GM18909 (cell line): ENCODE data around the gene ATXN3L.

ENCODE experiments used
- ATAC-seq: cut with Tn5 transposase; IDR thresholded peaks from one replicate; pipeline ENCODE4 v1.9.1; 2021; ENCODE audit warnings: mild to moderate bottlenecking; ENCODE audit not compliant: unreplicated experiment, poor library complexity

The ATXN3L gene

DNA sequence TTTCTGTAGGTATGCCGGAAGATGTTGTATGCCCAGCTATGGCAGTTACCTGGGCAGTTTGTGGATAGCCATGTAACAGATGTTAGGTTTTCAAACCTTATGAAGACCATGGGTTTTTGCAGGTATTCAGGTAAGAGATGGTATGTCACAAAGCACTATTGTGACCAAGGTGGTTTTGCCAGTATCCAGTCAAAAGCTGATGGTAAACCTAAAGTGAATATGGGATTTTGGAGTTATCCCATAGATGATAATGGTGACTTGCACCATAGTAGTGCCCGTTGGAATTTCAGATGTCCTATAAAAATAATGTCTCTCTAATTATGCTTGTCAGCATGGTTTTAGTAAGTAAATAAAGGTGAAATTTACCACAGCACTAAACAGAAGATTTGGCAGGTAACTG, at the start of gene ATXN3L:
TSS of gene ATXN3L (minus strand) at position 101 of the 400 bp plus-strand sequence. CDS start 119 bp downstream, outside the sequence.
- ATAC-seq: no peak

DNA sequence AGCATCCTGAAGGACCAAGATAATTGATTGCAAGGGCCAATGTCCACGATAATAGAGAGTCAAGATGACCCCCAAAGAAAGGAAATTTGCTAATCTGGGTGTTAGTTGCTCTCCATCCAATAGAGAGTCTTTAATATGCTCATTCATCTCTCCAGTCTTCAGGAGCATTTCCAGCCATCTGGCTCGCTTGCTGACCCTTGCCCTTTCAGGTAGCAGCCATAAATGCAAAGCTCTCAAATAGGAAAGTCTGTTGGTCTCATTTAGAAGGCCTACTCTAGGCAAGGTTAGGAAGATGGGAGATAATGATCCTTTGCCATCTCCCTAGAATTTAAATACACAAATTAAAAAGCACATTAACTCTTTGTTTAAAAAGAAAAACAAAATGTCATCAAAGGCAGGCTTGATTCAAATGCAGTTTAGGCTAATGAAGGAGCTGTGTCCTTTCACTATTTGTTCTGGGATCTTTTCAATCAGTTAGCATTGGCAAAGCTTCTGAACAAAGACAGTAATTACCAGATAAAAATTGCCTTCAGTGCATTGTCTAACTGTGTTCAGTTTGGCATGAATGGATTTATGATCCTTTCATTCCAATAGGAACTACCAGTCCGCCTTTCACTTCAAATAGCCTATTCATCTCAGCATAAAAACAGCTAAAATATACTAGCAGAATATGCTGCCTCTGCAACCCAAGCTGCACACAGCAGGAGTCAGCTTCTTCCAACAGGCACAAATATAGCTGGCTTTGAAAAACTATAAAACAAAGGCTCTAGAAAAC, 49.6 kb upstream of the ATXN3L start:
- no peak for ATAC-seq

GRCh38 chrX:13367950-13368349, 48.1 kb upstream of the ATXN3L start:
- ATAC-seq: no peak

DNA sequence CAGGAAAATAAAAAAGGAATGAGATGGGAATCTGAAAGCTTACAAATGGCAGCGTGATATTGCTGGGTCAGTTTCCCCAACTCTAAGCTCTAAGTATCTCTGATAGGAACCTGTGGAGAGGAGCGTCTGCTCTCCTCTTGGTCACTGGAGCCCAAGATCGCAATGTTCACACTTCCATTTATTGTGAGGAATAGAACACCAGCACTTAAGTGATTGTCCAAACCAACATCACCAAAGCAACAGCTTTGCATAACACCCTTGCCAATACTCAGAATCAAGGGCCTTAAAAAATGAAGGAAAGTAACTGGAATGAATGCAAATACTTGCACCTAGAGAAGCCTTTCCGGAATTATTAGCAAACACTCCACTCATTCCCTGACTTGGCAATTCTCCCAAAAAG, 46.8 kb upstream of the ATXN3L start:
- ATAC-seq: no peak

DNA sequence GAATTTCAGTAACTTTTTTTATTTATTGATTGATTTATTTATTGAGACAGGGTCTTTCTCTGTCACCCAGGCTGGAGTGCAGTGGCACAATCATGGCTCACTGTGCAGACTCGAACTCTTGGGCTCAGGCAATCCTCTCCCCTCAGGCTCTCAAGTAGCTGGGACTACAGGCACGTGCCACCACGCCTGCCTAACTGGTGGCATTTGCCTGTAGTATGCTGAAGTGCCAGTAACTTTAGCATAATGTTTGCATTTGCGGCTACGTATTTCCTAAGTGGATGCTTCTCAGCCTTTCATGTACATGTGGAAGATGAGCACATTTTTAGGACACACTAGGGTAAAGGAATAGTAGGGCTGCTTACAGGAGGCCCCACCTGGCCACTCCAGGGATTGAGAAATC, 45.3 kb upstream of the ATXN3L start:
- no peak for ATAC-seq

DNA sequence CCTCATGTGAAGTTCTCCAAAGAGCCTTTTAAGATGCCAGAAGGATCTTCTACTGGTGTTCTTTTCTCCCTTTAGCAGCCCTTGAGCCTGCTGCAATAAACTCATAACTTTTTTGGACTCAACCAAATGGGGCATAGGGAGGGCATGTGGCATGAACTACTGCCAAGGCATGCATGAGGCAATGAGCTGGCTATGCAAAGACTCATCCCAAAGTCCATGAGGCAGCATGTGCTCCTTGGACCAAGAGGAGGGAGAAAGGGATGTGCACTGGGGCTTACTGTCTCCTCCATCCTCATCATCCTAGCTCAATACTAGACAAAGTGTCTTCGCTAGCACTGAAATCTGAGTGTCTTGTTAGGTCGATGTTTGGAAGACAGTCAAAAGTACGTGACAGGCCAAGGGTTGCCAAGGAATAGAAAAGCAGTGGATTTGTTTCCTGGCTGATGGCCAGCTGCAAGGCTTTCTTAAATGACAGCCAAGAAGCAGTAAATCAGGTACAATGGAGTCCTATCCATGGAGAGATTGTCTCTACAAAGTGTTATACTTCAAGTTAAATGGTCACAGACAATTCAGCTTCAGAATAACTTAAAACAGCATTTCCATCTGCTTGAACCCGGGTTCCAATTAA, 44.5 kb upstream of the ATXN3L start:
- no peak for ATAC-seq

GRCh38 chrX:13360146-13360545, 40.3 kb upstream of the ATXN3L start:
- ATAC-seq: no peak

- no peak for ATAC-seq
Observed at GRCh38 chrX:13357925-13358324, 38.1 kb upstream of the ATXN3L start.

DNA sequence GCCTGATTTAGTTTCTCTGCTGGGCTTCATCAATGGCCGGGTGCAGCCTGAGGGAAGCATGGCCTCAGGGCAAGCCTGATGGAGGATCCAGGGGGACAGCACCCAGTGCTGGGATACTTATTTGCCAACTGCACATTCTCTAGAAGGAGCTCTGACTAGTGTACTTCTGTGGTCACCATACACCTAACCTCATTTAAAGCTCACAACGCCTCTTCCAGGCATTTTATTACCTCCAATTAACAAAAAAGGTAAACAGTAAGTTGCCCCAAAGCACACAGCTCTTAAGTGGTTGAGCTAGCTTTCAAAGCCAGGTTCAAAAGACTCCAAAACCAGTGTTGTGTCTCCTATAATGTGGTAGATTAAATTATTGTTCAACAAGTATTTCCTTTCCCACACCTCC, 26.8 kb upstream of the ATXN3L start:
- no peak for ATAC-seq

DNA sequence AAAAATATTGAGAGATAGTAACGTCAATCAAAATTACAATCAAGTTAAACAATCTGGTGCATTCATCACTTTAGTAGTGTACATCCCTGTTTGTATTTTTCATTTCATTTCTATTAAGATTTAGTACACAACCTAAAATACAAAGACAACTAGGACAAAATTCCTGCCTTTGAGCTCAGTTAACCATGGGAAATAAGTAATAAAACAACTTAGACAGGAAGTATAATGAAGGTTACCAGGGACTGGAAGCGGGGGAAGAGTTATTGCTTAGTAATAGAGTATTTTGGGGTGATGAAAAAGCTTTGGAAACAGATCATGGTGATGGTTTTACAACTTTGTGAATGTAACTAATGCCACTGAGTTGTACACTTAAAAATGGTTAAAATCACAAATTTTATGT, 25.6 kb upstream of the ATXN3L start:
- no peak for ATAC-seq

DNA sequence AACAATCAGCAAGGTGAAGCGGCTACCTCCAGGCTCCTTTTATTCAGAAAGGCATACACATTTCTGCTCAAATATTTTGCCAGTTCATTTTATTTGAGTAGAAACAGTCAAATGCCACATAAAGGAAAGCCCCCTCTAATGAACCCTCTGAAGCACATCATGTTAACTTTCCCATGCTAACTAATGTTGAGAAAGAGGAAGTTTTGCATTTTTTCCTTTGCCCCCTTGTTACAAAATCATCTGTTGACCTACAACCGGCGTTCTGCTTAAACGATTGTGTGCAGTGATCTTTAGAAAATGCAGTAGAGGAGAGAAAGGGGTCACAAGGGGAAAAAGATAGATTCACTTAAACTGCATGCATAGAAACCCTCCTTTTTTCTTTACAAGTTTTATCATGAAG, 25.2 kb upstream of the ATXN3L start:
- no peak for ATAC-seq

DNA sequence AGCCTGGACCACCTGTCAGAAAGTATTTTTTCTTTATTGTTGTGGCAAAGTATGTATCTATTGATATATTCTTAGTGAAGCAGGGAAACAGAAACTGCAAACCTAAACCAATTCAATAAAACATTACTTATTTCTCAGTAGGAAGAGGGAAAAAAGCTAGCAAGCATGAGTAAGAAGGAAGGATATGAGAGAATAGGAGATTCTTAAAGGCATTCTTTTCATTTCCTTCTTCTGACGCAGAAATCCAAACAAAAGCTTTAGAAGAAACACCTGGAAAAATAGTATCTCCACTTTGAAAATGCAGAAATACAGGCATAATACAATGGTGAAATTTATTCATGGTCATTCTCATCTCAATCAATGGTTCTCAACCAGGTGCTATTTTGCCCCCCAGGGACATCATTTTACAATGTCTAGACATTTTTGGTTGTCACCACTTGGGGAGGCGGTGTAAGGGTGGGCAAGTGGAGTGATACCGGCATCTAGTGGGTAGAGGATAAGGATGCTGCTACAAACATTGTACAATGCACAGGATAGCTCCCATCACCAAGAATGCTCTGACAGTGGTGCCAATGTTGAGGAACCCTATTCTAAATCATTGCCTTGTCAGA, 21.7 kb upstream of the ATXN3L start:
- ATAC-seq: no peak

GRCh38 chrX:13340182-13340791, 20.4 kb upstream of the ATXN3L start:
- no peak for ATAC-seq

DNA sequence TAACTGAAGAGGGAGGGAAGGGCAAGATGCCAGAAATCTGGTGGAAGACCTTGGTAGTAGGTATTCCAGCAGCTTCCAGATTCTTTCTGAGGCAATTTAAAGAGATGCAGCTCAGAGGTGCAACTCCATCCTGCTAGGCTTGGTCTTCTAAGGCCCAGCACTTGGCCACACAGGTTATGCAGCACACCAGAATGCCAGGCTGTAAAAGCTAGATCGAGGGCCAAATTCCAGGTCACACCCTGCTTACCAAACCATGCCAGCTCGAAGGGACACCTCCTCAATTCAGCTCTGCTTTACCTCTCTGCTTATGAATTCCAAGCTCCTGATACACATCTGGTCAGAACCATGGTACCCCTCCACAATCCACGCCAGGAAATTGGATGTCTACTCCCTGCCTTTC, 19.8 kb upstream of the ATXN3L start:
- ATAC-seq: no peak

GRCh38 chrX:13338996-13339515, 19.2 kb upstream of the ATXN3L start:
- ATAC-seq: no peak

GRCh38 chrX:13334491-13334890, 14.6 kb upstream of the ATXN3L start:
- ATAC-seq: no peak

GRCh38 chrX:13330446-13330845, 10.6 kb upstream of the ATXN3L start:
- no peak for ATAC-seq

GRCh38 chrX:13327666-13328065, 7.8 kb upstream of the ATXN3L start:
- no peak for ATAC-seq

DNA sequence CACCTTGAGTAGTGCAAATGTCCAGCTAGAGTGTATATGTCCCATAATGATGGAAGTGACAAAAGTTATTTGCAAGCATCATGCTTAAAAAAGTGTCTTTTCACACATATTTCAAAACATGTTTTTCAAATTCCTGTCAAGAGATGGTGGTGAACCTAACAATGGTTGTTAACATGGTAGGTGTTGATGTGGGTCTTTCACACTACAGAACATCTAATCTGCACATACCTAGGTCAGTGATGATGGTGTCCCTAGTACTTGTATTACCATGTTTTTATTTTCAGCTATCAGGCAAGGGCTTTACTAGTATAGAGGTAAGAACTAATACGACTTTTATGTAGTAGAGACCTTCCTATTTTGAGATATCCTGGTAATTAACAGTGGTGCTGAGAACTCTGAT, 3.4 kb upstream of the ATXN3L start:
- no peak for ATAC-seq

DNA sequence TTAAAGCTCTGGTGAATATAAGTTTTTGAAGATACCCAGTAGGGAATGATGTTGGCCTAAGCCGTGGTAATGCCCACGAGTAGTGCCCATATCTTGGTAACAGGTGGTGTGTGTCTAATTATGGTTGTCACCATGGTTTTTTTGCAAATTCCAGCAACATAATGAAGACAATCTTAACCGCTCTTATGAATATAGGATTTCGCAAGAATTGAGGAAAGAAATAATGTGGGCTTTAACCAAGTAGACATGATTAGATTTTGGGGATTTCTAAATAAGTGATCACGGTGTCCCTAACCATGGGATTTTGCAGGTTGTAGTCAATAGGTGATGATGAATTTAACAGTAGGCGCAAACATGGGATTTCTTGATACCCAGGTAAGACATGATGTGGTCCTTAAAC, 2.5 kb downstream of the ATXN3L start:
- no peak for ATAC-seq

DNA sequence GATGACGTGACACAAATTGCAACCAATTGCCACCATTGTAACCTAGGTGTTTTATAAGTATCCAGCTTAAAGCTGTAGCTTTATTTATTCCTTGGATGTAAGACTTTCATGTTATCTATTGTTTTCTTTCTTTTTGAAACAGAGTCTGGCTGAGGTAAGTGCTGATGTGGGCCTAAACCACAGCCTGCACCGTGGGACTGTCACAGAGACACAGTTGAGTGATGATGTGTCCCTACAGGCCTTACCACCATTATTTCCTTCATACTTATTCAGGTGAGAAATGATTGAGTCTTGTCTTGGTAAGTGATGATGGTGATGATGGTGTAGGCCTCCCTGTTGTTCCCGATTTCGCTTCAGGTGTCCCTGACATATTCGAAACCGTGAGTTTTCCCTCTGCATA, 8.3 kb downstream of the ATXN3L start:
- ATAC-seq: no peak
